ENCODE data around the gene TRMU.

The TRMU gene

DNA sequence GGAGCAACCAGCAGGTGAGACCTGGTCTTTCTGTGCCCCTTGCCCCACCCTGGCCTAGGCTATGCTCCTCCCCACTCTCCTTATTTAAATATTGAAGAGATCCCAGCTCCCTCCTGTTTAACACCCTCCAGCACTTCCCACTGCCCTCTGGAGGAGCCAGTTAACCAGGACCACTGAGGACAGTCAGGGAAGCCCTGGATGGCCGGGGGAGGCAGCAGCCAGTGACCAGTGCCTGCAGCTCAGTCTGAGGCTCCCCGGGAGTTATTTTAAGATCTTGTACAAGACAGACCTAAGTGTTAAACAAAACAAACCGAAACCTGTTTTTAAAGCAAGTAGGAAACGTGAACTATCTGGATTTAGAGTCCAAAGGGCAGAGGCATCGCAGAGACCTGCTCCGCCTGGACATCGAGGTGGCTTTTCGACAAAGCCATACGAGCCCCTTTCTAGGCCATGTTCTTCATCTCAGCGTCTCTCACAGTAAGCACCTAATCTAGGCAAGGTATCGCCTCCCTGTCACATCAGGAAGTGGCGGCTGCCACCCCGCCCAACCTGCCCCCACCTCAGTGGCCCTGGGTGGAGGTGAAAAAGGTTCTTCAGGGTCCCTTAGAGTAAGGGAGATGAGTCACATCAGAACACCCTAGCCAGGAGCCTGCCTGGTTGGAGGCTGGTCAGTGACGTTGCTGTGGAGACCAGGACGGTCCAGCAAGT lies 35.2 kb downstream of the TRMU start:
- H3K27ac ChIP-seq = peak overlapping the region; percentile 37
- TF ChIP-seq, protein P1, sequence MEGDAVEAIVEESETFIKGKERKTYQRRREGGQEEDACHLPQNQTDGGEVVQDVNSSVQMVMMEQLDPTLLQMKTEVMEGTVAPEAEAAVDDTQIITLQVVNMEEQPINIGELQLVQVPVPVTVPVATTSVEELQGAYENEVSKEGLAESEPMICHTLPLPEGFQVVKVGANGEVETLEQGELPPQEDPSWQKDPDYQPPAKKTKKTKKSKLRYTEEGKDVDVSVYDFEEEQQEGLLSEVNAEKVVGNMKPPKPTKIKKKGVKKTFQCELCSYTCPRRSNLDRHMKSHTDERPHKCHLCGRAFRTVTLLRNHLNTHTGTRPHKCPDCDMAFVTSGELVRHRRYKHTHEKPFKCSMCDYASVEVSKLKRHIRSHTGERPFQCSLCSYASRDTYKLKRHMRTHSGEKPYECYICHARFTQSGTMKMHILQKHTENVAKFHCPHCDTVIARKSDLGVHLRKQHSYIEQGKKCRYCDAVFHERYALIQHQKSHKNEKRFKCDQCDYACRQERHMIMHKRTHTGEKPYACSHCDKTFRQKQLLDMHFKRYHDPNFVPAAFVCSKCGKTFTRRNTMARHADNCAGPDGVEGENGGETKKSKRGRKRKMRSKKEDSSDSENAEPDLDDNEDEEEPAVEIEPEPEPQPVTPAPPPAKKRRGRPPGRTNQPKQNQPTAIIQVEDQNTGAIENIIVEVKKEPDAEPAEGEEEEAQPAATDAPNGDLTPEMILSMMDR (conservative IDR thresholded peaks at IDR 0.05; ENCODE audit: low read depth) = no peak
- ChIA-PET CTCF (no interaction called here), POLR2A (ENCODE audit: low non-redundant PET) (no interaction called here)
- no peak for DNase-seq (ENCODE audit: low spot score)

DNA sequence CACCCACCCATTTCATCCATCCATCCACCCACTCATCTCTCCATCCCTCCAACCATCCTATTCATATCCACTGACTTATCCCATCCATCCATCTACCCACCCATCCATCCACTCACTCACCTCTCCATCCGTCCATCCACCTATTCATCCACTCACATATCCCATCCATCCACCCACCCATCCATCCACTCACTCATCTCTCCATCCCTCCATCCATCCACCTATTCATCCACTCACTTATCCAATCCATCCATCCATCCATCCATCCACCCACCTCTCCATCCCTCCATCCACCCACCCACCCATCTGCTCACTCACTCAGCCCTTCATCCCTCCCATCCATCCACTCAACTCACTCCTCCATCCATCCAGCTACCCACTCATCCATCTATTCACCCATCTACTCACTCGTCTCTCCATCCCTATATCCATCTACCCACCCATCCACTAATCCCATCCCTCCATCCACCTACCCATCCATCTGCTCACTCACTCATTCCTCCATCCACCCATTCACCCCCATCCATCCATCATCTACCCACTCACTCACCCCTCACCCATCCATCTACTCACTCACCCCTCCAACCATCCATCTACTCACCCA lies 36.2 kb downstream of the TRMU start:
- no peak for DNase-seq (ENCODE audit: low spot score)
- ChIA-PET CTCF (no interaction called here), POLR2A (ENCODE audit: low non-redundant PET) (no interaction called here)
- TF ChIP-seq, protein P1 (conservative IDR thresholded peaks at IDR 0.05; ENCODE audit: low read depth) = no peak
- no peak overlapping the region for H3K27ac ChIP-seq

DNA sequence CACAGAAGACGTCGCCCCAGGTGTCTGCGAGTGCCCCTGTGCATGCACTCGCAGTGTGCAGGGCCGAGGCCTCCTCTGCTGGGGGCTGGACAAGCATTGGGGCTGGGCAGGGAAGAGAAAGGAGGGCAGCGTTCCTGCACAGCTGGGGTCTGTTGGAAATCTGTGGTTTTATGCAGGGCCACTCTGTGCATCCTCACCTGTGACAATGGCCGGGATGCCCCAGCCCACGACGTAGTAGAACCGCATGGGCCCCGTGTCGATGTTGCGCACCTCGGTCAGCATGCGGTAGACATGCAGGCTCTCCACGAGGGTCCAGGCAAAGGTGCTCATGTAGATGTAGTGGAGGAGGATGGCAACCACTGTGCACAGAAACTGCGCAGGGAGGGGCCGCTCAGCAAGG lies 37.2 kb downstream of the TRMU start:
- DNase-seq (ENCODE audit: low spot score) = no peak
- ChIA-PET POLR2A (ENCODE audit: low non-redundant PET) (no interaction called here), CTCF (no interaction called here)
- TF ChIP-seq, protein P1 (conservative IDR thresholded peaks at IDR 0.05; ENCODE audit: low read depth) = no peak
- 0 out of 2 replicates have a peak overlapping the region, but pooled peaks have one; percentile 22 for H3K27ac ChIP-seq

DNA sequence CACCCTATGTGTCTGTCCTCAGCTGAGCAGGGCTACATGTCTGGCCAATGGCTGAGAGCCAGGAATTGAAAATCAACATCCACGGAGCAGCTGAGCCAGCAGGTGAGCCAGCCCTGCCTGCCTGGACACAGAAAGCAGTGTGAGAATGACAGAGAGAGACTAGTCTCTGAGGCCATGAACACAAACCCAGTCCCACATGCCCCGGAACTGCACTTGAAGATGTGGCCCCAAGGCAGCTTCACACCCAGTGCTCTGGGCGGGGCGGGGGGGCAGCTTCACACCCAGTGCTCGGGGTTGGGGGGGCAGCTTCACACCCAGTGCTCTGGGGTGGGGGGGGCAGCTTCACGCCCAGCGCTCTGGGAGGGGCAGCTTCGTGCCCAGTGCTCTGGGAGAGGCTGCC lies 37.6 kb downstream of the TRMU start:
- ChIA-PET POLR2A (ENCODE audit: low non-redundant PET) (no interaction called here), CTCF (no interaction called here)
- DNase-seq (ENCODE audit: low spot score) = no peak

DNA sequence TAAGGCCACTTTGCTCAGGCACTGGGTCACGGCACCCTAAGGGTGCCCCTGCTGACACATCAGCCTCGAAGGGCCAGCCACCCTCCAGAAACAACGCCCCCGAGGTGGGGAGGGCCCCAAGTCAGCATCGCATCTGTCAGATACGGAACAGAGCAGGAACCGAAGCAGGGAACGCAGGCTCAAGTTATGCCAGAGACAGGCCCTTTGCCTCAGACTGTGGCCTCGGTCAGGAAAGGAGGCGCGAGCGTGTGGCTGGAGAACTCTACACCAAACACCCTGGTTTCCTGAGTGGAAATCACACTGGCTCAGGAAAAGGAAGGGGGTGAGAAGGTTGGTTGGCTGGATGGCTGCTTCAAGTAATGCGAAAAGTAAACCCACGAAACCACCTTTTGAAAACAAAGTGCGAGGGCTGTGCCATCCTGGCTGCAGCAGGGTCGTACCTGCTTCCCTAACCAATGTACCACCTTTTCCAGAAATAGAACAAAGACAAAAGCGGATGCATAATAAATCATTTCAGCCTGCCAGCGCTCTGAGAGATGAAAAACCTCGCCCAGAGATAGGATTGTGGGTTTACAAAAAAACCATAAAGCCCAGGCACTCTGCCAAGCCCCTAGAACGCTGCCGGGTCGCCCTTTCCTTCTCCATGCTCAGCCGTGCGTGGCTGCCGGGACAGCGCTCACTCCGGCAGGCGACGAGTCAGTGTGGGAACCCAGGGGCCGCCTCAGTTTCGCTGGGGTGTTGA lies 38.6 kb downstream of the TRMU start:
- ChIA-PET POLR2A (ENCODE audit: low non-redundant PET) (no interaction called here), CTCF (no interaction called here)
- peak overlapping the region; percentile 9; the same call in 1 of the 2 replicates for H3K27ac ChIP-seq
- DNase-seq (ENCODE audit: low spot score) = no peak
- TF ChIP-seq, protein P1 (conservative IDR thresholded peaks at IDR 0.05; ENCODE audit: low read depth) = no peak

More for the DNA sequence above, 37.6 kb downstream of the TRMU start:
- peak overlapping the region; percentile 22; the same call in 1 of the 2 replicates for H3K27ac ChIP-seq
- TF ChIP-seq, protein P1 (conservative IDR thresholded peaks at IDR 0.05; ENCODE audit: low read depth) = no peak

DNA sequence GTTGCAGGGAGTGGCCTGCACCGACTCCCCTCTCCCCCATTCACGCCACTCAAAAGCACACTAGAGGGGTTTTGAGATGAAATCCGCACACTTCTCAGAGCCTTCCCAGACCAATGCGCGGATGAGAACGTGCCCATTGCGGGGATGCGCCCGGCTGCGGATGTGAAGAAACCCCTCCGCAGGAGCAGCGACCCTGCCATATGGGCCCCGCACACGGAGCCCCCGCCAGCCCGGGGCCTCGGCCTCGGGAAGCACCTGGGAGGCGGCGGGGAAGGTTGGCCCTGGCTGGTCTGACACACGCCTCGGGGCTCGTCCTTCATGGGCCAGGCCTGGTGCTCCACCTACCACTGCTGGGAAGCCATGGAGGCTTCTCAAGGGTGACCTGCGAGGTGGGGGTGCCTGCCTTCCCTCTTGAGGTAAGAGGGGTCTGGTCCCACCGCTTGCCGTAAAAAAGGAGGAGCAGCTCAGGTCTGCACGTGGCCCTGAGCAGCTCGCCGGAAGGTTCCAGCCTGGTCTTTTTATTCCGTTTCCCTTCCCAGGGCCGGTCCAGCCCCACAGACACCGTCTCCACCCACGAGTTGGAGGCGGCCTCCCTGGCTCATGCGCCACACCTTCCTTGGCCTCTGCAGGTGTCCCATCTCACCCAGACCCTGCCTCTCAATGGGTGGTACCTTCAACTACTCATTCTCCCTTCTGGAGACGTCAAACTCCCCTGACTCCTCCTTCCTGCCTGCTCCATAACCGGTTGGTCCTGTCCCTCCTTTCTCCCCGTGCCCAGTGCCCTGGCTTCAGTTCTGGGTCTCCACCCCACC lies 39.4 kb downstream of the TRMU start:
- TF ChIP-seq, protein P1 (conservative IDR thresholded peaks at IDR 0.05; ENCODE audit: low read depth) = no peak
- CTCF ChIA-PET = no interaction called here
- POLR2A ChIA-PET (ENCODE audit: low non-redundant PET) = no interaction called here
- no peak for DNase-seq (ENCODE audit: low spot score)
- H3K27ac ChIP-seq = peak overlapping the region; percentile 5; the same call in 1 of the 2 replicates

Data from RWPE1 (cell line).